ENCODE measurements around the gene PIH1D1.

The PIH1D1 gene

DNA sequence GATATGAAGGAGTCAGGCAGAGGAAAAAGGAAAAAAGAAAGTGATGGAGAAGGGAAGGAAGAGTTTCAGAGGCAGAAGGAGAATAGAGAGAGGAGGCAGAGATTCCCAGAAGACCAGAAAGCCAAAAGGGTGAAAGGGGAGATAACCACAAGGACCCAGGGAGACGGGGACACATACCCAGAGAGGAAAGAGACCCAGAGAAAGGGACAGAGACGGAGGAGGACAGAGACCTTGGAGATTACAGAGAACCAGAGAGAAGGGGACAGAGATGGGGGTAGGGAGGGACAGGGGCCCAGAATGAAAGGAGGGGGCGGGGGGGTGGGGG is 29.8 kb downstream of the PIH1D1 start:
- in situ Hi-C loops (cut with MboI; ENCODE audit: low sequenced_read_pairs), result no loop called here

DNA sequence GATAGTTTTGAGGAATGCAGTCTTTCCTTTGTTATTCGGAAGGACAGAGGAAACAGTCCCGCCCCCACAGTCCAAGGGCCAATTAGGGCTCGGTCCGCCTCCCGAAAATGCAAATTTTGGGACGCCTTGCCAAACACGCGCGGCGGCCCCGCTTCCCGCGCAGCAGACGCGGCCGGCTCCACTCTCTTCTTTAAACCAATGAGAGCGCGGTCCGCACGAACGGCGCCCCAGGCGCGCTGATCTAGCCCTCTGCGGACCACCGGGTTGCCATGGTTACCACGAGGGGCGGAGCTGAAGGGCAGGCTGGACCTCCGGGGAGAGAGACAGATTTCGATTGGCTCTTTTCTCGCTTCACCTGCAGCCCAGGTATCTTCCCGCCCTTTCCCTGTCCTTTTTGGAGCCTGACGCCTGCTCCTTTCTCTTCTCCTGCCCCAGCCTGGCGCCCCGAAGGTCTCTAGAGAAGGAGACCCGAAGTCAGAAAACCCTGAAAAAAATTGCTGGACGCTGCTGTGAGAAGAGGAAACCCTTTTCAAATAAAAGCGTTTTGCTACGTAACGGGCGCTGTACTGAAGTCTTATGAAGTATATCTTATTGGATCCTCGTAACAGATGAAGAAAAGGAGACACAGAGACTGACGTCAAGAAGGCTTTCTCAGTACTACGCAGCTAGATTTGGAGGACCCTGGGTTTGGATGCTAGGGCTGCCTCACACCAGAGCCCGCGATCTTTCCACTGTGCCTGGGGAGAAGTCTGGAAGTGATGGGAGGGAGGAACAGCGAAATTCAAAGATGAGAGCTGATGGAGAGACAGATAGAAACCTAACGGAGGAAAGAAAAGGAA is 30.4 kb downstream of the PIH1D1 start:
- in situ Hi-C loops (cut with MboI; ENCODE audit: low sequenced_read_pairs), result no loop called here

DNA sequence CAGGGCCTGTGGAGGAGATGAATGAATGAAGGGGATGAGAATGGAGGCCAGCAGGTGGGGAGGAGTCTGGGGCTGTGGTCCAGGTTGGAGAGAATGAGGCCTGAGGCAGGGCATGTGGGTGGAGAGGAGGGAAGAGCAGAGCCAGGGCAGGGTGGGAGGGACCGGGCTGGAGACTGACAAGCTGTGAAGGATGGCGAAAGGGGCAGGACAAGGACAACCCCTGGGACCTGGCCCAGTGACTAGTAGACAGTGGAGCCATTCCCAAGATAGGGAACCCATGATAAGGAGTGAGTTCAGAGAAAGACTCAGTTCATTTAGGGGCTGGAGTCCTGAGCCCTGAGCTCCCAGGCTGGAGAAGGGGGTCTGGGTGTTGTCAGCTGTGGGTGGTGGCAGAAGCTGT is 31.4 kb downstream of the PIH1D1 start:
- in situ Hi-C loops (cut with MboI; ENCODE audit: low sequenced_read_pairs), result no loop called here

DNA sequence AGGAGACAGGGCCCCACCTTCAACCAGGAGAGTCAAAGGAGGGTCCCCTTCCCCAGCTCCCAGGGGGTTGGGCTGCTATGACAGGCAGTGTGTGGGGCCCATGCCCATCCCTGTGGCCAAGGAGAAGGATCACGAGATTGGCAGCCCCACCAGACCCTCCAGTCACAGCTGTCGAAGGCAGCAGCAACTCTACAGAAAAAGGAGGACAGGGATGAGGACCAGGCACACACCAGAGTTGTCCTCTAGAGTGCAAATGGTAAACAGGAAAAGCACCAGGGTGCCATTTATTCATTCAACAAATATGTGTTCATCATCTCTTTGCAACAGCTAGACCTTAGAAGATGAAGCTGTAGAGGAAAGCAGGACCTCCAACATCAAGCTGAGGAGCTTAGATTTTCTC is 32.4 kb downstream of the PIH1D1 start:
- in situ Hi-C loops (cut with MboI; ENCODE audit: low sequenced_read_pairs), result no loop called here

DNA sequence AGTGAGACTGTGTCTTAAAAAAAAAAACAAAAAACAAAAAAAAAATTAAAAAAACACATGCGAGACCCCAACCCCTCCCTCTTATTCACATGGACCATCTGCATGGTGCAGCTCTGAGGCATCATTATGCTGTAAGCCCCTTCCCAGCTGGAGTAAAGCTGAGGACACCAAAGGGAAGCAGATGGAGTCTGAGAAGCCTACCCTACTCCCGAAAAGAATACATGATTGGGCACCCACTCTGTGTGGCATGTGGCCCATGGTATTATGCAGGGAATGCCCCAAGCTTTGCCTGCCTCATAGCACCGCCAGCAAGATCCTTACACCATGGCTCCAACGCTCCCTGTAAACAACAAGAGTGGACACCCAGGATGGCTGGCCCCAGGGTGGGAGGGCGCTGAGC is 33.1 kb downstream of the PIH1D1 start:
- in situ Hi-C loops (cut with MboI; ENCODE audit: low sequenced_read_pairs), result no loop called here

DNA sequence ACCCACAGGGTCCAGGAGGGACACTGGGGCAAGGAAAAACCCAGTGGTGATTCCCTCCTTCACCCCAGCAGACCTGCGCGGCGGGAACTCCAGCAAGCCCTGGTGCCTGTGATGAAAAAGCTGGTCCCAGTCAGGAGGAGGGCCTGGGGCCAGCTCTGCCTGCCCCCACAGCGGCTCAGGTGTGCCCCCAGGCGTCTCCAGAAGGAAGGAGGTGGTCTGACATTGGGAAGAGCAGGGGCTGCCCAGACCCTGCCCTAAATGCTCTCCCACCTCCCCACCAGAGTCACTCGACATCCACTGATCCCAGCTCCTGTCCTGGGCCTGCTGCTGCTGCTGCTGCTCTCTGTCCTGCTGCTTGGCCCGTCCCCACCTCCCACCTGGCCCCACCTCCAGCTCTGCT is 34.5 kb downstream of the PIH1D1 start:
- in situ Hi-C loops (cut with MboI; ENCODE audit: low sequenced_read_pairs), result no loop called here

DNA sequence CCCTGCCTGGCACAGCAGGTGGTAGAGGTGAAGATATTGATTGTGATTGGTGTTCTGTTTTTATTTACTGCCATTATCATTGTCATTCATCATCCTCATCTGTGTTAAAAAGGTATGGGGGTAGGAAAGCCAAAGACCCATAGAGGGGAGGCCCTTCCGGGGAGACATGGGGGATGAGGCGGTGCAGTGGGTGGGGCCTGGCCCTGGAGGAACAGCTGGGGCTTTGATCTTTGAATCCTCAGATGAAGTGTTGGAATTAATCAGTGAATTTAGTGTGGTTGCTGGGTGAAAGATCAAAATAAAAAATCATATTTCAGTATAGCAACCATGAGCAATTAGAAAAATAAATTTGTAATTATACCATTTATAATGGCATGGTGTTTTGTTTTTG is 35.8 kb downstream of the PIH1D1 start:
- in situ Hi-C loops (cut with MboI; ENCODE audit: low sequenced_read_pairs), result no loop called here

DNA sequence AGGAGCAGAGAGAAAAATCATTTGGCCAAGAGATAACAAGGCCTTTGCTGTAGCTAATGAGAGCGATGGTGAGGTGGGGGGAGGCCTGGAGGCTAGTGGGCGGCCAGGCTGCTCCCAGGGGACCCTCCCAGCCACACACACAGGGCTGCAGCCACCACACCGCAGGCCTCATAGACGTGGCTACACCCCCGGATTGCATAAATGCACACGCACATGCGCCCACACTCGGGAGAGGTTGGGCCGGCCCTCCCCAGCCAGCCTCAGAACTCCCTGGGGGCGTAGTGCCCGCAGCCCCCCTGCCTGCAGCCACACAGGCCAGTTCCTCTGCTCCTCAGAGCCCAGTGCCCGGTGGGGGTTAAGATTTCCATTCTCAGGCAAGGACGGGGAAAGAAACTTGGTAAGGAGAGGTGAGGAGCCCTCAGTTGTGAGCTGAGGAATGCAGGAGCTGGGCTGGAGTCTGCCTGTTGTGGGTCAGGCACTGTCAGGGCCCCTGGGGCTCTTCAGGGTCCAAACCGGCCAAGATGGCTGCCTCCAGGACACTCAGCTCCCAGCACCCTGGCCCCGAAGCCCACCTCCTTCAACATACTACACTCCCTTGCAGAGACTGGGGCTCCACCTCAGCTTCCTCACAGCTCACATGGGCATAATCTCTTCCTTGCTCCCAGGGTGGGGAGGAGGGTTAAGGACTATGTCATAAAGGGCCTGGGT is 36.4 kb downstream of the PIH1D1 start:
- in situ Hi-C loops (cut with MboI; ENCODE audit: low sequenced_read_pairs), result no loop called here

DNA sequence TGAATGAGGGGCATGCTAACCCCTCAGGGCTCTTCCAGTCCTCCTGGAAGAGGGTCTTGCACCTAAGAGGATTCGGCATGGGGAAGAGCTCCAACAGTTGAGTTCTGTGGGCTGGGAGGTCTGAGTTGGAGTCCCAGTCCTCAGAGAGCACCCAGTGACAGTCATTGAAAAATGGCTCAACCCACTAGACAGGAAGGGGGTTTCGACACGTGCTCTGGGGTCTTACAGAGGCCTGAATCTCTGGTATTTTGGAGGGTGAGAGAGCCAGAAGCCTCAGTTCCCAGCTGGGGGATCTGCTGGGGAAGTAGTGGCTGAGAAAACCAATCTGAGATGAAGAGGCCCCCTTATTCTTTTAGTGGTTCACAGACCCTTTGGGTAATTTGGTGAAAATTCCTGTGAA is 37.4 kb downstream of the PIH1D1 start:
- in situ Hi-C loops (cut with MboI; ENCODE audit: low sequenced_read_pairs), result no loop called here

DNA sequence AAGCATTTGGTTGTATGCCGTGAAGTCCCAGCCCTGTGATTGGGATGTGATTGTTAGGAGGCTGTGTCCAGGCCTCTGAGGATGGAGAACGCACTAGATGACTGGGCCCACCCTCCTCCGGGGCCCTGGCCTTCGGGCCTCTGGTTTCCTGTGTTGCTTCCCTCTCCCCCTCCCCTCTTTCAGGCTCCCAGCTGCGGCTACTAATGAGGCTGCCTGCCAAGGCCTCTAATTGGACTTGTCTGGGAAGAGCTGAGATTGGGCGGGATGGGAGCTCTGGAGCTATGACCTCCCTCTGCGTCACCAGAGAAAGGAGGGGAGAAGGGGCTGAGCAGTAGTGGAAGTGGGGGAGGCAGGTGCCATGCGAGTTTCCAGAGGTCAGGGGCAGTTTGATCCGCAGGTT is 38.3 kb downstream of the PIH1D1 start:
- in situ Hi-C loops (cut with MboI; ENCODE audit: low sequenced_read_pairs), result no loop called here

DNA sequence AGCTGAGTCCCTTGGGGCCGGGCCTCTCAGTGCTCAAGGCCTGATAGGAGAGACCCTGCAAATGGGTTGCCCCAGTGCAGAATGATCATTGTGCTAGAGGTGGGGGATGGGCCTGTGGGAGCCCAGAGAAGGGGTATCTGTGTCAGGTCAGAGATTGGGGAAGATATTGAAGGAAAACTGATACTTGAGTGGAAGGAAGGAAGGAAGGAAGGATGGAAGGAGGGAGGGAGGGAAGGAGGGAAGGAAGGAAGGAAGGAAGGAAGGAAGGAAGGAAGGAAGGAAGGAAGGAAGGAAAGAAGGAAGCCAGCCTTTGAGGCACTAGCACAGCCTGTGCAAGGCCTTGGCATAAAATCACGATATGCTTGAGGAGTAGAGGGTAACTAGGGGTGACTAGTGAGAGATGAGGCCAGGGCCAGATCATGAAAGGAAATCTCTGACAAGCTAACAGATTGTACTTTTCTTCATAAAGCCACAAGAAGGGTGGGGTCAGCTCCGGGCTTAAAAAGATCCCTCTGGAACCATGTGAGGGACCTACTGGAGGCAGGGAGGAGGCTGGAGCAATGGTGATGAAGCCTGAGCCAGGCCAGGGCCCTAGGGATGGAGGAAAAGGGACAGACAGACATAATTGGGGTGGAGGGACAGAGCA is 39.8 kb downstream of the PIH1D1 start:
- in situ Hi-C loops (cut with MboI; ENCODE audit: low sequenced_read_pairs), result no loop called here

DNA sequence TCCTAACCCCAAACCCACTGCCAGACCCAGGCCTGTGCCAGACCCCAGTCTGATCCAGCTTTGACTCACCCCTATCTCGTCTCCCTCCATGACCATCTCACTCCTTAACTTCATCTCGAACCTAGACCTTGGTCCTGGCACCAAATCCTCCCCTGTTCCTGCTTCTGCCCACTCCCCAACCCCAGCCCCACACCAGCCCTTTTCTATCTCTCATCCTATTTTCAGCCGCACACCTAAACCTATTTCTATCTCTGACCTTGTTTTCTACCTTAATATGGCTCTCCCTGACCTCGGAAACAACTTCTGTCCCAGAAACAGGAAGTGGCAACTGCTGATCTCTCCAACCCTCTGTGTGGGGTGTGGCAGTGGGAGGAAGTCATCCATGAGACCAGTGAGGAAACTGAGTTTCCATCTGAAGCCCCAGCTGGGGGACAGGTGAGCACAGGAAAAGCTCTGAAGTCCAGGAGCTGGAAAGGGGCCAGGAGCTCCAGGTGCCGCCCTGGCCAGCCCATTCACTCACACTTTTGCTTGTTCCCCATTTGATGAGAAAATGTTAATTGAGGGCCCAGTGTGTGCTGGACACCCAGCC is 42.1 kb downstream of the PIH1D1 start:
- in situ Hi-C loops (cut with MboI; ENCODE audit: low sequenced_read_pairs), result no loop called here

DNA sequence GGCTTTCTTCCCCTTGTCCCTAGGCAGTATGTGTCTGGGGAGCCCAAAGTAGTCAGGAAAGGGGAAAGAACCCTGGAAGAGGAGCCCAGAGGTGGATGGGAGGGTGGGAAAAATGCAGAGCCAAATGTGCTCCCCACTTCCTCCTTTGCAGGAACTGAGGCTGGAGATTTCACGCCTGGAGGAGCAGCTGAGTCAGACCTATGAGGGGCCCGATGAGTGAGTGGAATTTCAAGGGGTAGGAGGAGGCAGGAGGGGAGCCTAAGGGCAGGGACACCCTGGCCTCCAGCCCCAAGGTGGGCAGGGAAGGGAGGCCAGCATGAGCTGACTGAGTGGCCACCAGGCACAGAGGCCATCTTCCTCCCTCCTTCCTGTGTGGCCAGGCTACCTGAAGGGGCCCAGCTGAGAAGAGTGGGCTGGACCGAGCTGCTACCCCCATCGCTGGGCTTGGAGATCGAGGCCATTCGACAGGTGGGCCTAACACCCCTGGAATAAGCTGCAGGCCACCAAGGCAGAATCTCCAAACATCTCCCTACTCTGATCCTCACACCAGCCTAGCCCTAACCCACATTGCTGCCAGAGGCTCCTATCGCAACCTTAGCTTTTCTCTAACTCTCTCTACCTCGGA is 42.7 kb downstream of the PIH1D1 start:
- in situ Hi-C loops (cut with MboI; ENCODE audit: low sequenced_read_pairs), result no loop called here

DNA sequence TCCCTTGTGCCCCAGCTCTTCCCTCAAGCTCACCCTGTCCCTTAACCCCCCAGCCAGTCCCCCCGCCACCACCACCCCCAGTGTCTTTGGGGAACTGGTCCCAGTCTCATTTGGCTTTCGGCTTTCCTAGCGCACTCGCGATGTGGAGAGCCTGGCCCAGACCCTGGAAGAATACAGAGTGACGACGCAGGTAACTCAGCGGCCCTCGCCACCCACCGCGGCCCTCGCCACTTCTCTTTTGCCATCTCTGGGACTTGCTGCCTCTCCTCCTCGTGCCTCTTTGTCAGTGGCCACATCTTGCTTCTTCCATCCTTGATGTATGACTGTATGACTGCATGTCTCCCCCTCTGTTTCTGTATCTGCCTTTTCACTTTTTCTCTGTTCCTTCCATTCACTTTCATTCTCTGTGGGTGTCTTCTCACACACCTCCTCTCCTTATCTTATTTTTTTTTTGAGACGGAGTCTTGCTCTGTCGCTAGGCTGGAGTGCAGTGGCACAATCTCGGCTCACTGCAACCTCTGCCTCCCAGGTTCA is 44.1 kb downstream of the PIH1D1 start:
- in situ Hi-C loops (cut with MboI; ENCODE audit: low sequenced_read_pairs), result no loop called here

DNA sequence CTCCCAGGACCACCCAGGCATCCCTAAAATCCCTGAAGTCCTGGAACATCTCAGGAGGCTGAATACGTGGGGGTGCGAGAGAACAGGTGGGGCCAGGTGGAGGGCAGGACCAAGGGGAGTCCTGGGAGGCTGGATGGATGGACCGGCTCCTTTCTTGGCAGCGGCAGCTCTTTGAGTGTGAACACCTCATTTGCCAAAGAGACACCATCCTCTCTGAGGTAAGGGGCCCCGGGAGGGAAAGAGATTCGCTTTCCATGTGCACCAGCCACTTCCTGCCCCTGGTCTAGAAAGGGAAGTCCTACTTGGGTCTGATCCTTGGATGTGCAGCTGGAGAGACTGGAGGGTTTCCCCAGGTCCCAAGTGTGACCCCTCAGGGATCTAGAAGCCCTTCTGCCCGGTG is 44.5 kb downstream of the PIH1D1 start:
- in situ Hi-C loops (cut with MboI; ENCODE audit: low sequenced_read_pairs), result no loop called here

DNA sequence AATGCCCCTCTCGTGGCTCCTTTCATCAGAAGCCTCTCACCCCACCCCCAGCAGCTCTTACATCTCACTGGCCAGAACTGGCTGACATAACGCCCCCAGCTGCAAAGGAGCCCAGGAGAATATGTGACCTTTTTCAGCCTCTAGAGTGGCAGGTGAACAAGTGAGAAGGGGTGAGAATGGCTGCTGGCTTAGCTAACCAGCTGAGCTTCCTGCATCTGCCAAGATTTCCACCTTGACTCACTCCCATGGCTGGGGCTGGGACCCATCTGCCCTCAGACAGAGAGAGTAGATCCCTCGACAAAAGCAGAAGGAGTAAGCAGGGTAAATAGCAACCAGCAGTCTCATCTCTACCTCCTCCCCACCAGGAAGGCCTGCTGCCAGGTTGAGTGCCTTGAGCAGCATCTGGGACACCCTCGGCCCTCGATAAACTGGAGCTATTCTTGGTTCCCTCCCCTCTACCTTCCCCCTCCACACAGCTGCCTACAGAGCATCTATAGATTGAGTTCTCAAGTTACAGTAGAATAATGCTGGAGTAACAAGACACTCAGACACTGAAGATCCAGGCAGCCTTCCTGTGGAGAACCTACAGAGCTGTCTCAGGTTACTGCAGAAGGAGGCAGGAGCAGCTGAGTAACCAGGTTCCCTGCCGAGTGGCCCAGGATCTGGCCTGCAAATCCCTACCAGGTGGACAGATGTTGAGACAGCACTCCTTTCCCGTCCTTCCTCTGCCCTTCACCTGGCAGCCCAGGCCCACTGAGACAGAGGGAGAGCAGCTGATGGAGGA is 48.0 kb downstream of the PIH1D1 start:
- in situ Hi-C loops (cut with MboI; ENCODE audit: low sequenced_read_pairs), result no loop called here

DNA sequence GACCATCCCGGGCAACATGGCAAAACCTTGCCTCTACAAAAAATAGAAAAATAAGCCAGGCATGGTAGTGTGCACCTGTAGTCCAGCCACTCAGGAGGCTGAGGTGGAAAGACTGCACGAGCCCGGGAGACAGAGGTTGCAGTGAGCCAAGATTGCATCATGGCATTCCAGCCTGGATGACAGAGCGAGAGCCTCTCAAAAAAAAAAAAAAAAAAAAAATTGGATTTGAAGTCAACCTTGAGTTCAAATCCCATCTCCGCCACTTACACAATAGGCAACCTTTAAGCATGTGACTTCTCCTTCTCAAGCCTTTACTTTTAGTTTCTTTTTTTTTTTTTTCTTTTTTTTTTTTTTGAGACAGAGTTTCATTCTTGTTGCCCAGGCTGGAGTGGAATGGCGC is 51.6 kb downstream of the PIH1D1 start:
- in situ Hi-C loops (cut with MboI; ENCODE audit: low sequenced_read_pairs), result no loop called here

DNA sequence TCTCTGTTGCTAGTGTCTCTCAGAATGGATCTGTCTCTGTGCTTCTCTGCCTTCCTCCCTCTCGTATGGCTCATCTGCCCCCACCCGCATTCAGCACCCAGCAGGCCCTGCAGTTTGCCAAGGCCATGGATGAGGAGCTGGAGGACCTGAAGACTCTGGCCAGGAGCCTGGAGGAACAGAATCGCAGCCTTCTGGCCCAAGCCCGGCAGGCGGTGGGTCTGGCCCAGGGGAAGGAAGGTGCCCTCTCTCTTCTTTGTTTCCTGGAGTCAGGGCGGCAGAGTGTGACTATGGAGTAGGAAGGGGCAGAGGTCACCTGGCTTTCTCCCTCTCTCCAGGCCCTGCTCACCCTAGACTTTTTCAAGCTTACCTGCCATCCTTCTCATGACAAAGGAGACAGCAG is 52.7 kb downstream of the PIH1D1 start:
- in situ Hi-C loops (cut with MboI; ENCODE audit: low sequenced_read_pairs), result no loop called here

DNA sequence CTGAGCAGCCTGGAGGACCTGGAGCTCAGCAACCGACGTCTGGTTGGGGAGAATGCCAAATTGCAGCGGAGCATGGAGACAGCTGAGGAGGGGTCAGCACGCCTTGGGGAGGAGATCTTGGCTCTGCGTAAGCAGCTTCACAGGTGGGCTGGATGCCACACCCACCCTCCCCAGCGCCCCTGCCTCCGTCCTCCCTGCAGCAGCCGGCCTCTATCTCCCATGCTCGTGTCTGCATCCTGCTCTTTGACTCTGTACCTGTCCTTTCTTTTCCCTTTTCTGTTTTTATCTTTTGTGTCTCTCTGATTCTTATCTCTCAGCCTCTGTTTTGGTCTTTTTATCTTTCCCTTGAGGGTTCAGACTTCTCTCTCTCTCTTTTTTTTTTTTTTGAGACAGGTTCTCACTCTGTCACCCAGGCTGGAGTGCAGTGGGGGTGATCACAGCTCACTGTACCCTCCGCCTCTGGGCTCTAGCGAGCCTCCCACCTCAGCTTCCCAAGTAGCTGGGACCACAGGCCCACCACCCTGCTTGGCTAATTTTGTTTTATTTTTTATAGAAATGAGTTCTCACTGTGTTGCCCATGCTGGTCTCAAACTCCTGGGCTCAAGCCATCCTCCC is 53.5 kb downstream of the PIH1D1 start:
- in situ Hi-C loops (cut with MboI; ENCODE audit: low sequenced_read_pairs), result no loop called here
